GM19455 (cell line): ENCODE results near the gene LMX1A.

Source experiments
- ATAC-seq: cut with Tn5 transposase; IDR thresholded peaks from one replicate; pipeline ENCODE4 v1.9.1; 2021; ENCODE audit not compliant: unreplicated experiment

Gene LMX1A

GRCh38 chr1:165169729-165170128 lies 186.8 kb downstream of the LMX1A start:
- no peak for ATAC-seq

- ATAC-seq, result no peak
Observed at GRCh38 chr1:165169028-165169427, 187.5 kb downstream of the LMX1A start.

GRCh38 chr1:165168467-165168866 lies 188.0 kb downstream of the LMX1A start:
- ATAC-seq, result no peak

GRCh38 chr1:165162671-165163241 lies 193.8 kb downstream of the LMX1A start:
- ATAC-seq, result no peak

GRCh38 chr1:165161130-165161529 lies 195.4 kb downstream of the LMX1A start:
- ATAC-seq, result no peak

GRCh38 chr1:165153182-165153581 lies 203.3 kb downstream of the LMX1A start:
- ATAC-seq, result no peak

GRCh38 chr1:165152727-165153126 lies 203.8 kb downstream of the LMX1A start:
- ATAC-seq, result no peak

- no peak for ATAC-seq
Observed at GRCh38 chr1:165152109-165152508, 204.4 kb downstream of the LMX1A start.
